ENCODE measurements around the gene ABR.
A peak's percentile ranks its signal among the peaks of the same experiment; 100 is the strongest.
"Not testable (repeated sequence)": the region's sequence is repeated elsewhere in the genome, so short reads cannot be mapped to it uniquely, and the experiment has no call there.

Gene ABR

GRCh38 chr17:1104222-1104621 lies 75.6 kb downstream of the ABR start:
- no peak overlapping the region for H3K27ac Mint-ChIP-seq
- no peak overlapping the region for H3K4me3 Mint-ChIP-seq
- no peak for DNase-seq (ENCODE audit: low spot score)
- peaks cover 27% of the 10 kb centered on the region for H3K36me3 Mint-ChIP-seq (ENCODE audit: low read depth)
- no peaks in the 10 kb centered on the region for H3K27me3 Mint-ChIP-seq (ENCODE audit: low read depth)
- no peaks in the 10 kb centered on the region for H3K9me3 Mint-ChIP-seq
- peaks cover 17% of the 10 kb centered on the region for H3K4me1 Mint-ChIP-seq (ENCODE audit: low read depth)

GRCh38 chr17:1100382-1100781 lies 79.4 kb downstream of the ABR start:
- DNase-seq (ENCODE audit: low spot score), result no peak
- Mint-ChIP-seq H3K27ac (no peak overlapping the region), H3K4me3 (no peak overlapping the region), H3K27me3 (ENCODE audit: low read depth) (no peaks in the 10 kb centered on the region), H3K4me1 (ENCODE audit: low read depth) (peaks cover 29% of the 10 kb centered on the region), H3K9me3 (no peaks in the 10 kb centered on the region), H3K36me3 (ENCODE audit: low read depth) (peaks cover 33% of the 10 kb centered on the region)

- DNase-seq (ENCODE audit: low spot score), result no peak
- H3K4me1 Mint-ChIP-seq (ENCODE audit: low read depth), result peaks cover 31% of the 10 kb centered on the region
- H3K27ac Mint-ChIP-seq, result no peak overlapping the region
- no peak overlapping the region for H3K4me3 Mint-ChIP-seq
- no peaks in the 10 kb centered on the region for H3K27me3 Mint-ChIP-seq (ENCODE audit: low read depth)
- H3K36me3 Mint-ChIP-seq (ENCODE audit: low read depth), result peaks cover 43% of the 10 kb centered on the region
- H3K9me3 Mint-ChIP-seq, result no peaks in the 10 kb centered on the region
These were observed 80.5 kb downstream of the ABR start for GRCh38 chr17:1099242-1099641.

GRCh38 chr17:1097972-1098744 lies 81.6 kb downstream of the ABR start:
- H3K4me1 Mint-ChIP-seq (ENCODE audit: low read depth), result peaks cover 29% of the 10 kb centered on the region
- not testable (repeated sequence) for DNase-seq (ENCODE audit: low spot score); H3K27me3 Mint-ChIP-seq (ENCODE audit: low read depth); H3K9me3 Mint-ChIP-seq
- peak overlapping the region; percentile 49 for H3K27ac Mint-ChIP-seq
- H3K4me3 Mint-ChIP-seq, result peak overlapping the region; percentile 68
- peaks cover 44% of the 10 kb centered on the region for H3K36me3 Mint-ChIP-seq (ENCODE audit: low read depth)

GRCh38 chr17:1096215-1096614 lies 83.6 kb downstream of the ABR start:
- H3K9me3 Mint-ChIP-seq, result no peaks in the 10 kb centered on the region
- peaks cover 29% of the 10 kb centered on the region for H3K4me1 Mint-ChIP-seq (ENCODE audit: low read depth)
- peaks cover 42% of the 10 kb centered on the region for H3K36me3 Mint-ChIP-seq (ENCODE audit: low read depth)
- H3K27me3 Mint-ChIP-seq (ENCODE audit: low read depth), result no peaks in the 10 kb centered on the region
- H3K27ac Mint-ChIP-seq, result peak overlapping the region; percentile 80
- H3K4me3 Mint-ChIP-seq, result peak overlapping the region; percentile 72
- DNase-seq (ENCODE audit: low spot score), result no peak

- Mint-ChIP-seq H3K4me1 (ENCODE audit: low read depth) (peaks cover 29% of the 10 kb centered on the region), H3K36me3 (ENCODE audit: low read depth) (peaks cover 41% of the 10 kb centered on the region), H3K27me3 (ENCODE audit: low read depth) (no peaks in the 10 kb centered on the region), H3K9me3 (no peaks in the 10 kb centered on the region), H3K27ac (peak overlapping the region; percentile 20), H3K4me3 (peak overlapping the region; percentile 52)
- no peak for DNase-seq (ENCODE audit: low spot score)
These were observed 84.0 kb downstream of the ABR start for GRCh38 chr17:1095853-1096173.

- DNase-seq (ENCODE audit: low spot score), result no peak
- peaks cover 29% of the 10 kb centered on the region for H3K4me1 Mint-ChIP-seq (ENCODE audit: low read depth)
- no peak overlapping the region for H3K27ac Mint-ChIP-seq
- H3K9me3 Mint-ChIP-seq, result no peaks in the 10 kb centered on the region
- peaks cover 41% of the 10 kb centered on the region for H3K36me3 Mint-ChIP-seq (ENCODE audit: low read depth)
- no peaks in the 10 kb centered on the region for H3K27me3 Mint-ChIP-seq (ENCODE audit: low read depth)
- no peak overlapping the region for H3K4me3 Mint-ChIP-seq
These were observed 84.5 kb downstream of the ABR start for GRCh38 chr17:1095090-1095852.

GRCh38 chr17:1094591-1094990 lies 85.2 kb downstream of the ABR start:
- no peak overlapping the region for H3K4me3 Mint-ChIP-seq
- peaks cover 29% of the 10 kb centered on the region for H3K4me1 Mint-ChIP-seq (ENCODE audit: low read depth)
- H3K9me3 Mint-ChIP-seq, result no peaks in the 10 kb centered on the region
- no peak for DNase-seq (ENCODE audit: low spot score)
- H3K27ac Mint-ChIP-seq, result peak overlapping the region; percentile 65
- no peaks in the 10 kb centered on the region for H3K27me3 Mint-ChIP-seq (ENCODE audit: low read depth)
- peaks cover 43% of the 10 kb centered on the region for H3K36me3 Mint-ChIP-seq (ENCODE audit: low read depth)

GRCh38 chr17:1091900-1092299 lies 87.9 kb downstream of the ABR start:
- no peaks in the 10 kb centered on the region for H3K27me3 Mint-ChIP-seq (ENCODE audit: low read depth)
- H3K4me3 Mint-ChIP-seq, result no peak overlapping the region
- peaks cover 13% of the 10 kb centered on the region for H3K4me1 Mint-ChIP-seq (ENCODE audit: low read depth)
- no peak for DNase-seq (ENCODE audit: low spot score)
- no peaks in the 10 kb centered on the region for H3K9me3 Mint-ChIP-seq
- H3K36me3 Mint-ChIP-seq (ENCODE audit: low read depth), result peaks cover 24% of the 10 kb centered on the region
- no peak overlapping the region for H3K27ac Mint-ChIP-seq

- Mint-ChIP-seq H3K4me1 (ENCODE audit: low read depth) (peaks cover 8% of the 10 kb centered on the region), H3K9me3 (no peaks in the 10 kb centered on the region), H3K27me3 (ENCODE audit: low read depth) (no peaks in the 10 kb centered on the region), H3K36me3 (ENCODE audit: low read depth) (peaks cover 24% of the 10 kb centered on the region), H3K4me3 (no peak overlapping the region), H3K27ac (no peak overlapping the region)
- DNase-seq (ENCODE audit: low spot score), result no peak
These were observed 88.6 kb downstream of the ABR start for GRCh38 chr17:1091190-1091534.

GRCh38 chr17:1090465-1091189 lies 89.2 kb downstream of the ABR start:
- Mint-ChIP-seq H3K4me3 (no peak overlapping the region), H3K9me3 (no peaks in the 10 kb centered on the region), H3K27me3 (ENCODE audit: low read depth) (no peaks in the 10 kb centered on the region), H3K27ac (no peak overlapping the region), H3K36me3 (ENCODE audit: low read depth) (peaks cover 24% of the 10 kb centered on the region), H3K4me1 (ENCODE audit: low read depth) (peaks cover 4% of the 10 kb centered on the region)
- no peak for DNase-seq (ENCODE audit: low spot score)

- peaks cover 24% of the 10 kb centered on the region for H3K36me3 Mint-ChIP-seq (ENCODE audit: low read depth)
- H3K27ac Mint-ChIP-seq, result no peak overlapping the region
- no peak overlapping the region for H3K4me3 Mint-ChIP-seq
- no peak for DNase-seq (ENCODE audit: low spot score)
- H3K4me1 Mint-ChIP-seq (ENCODE audit: low read depth), result peaks cover 3% of the 10 kb centered on the region
- no peaks in the 10 kb centered on the region for H3K27me3 Mint-ChIP-seq (ENCODE audit: low read depth)
- H3K9me3 Mint-ChIP-seq, result no peaks in the 10 kb centered on the region
These were observed 89.9 kb downstream of the ABR start for GRCh38 chr17:1089915-1090314.

GRCh38 chr17:1087381-1088241 lies 92.2 kb downstream of the ABR start:
- H3K4me3 Mint-ChIP-seq, result no peak overlapping the region
- no peaks in the 10 kb centered on the region for H3K4me1 Mint-ChIP-seq (ENCODE audit: low read depth)
- no peak overlapping the region for H3K27ac Mint-ChIP-seq
- H3K36me3 Mint-ChIP-seq (ENCODE audit: low read depth), result peaks cover 17% of the 10 kb centered on the region
- H3K9me3 Mint-ChIP-seq, result no peaks in the 10 kb centered on the region
- no peaks in the 10 kb centered on the region for H3K27me3 Mint-ChIP-seq (ENCODE audit: low read depth)
- no peak for DNase-seq (ENCODE audit: low spot score)
